ENCODE measurements around the gene ZNF575.

Gene ZNF575

GRCh38 chr19:43555185-43555770 is 22.3 kb downstream of the ZNF575 start:
- Histone ChIP-seq H2AFZ (ENCODE audit: low read depth, low read length) (no peak overlapping the region), H3K27ac (ENCODE audit: low read length) (no peak overlapping the region), H4K20me1 (ENCODE audit: insufficient read depth, low read length) (0 out of 2 replicates have a peak, but pooled peaks cover 3% of the 10 kb centered on the region), H3K9me3 (ENCODE audit: insufficient read depth, low read length) (no peaks in the 10 kb centered on the region), H3K4me3 (ENCODE audit: low read length) (no peak overlapping the region), H3K4me2 (ENCODE audit: low read length) (no peak overlapping the region), H3K27me3 (ENCODE audit: low read depth, low read length) (no peaks in the 10 kb centered on the region), H3K4me1 (ENCODE audit: low read length) (no peaks in the 10 kb centered on the region), H3K9ac (ENCODE audit: low read length) (no peak overlapping the region), H3K79me2 (ENCODE audit: low read length) (no peaks in the 10 kb centered on the region), H3K36me3 (replicated peaks; ENCODE audit: low read depth, low read length) (peaks cover 21% of the 10 kb centered on the region)
- TF ChIP-seq EZH2phosphoT487 (IDR thresholded peaks at IDR 0.05; ENCODE audit: low read depth), result no peak
- TF ChIP-seq CTCF (IDR thresholded peaks at IDR 0.05; ENCODE audit: low read depth, low read length), result peak; percentile 83

GRCh38 chr19:43560687-43561086 is 27.7 kb downstream of the ZNF575 start:
- TF ChIP-seq CTCF (IDR thresholded peaks at IDR 0.05; ENCODE audit: low read depth, low read length) (no peak), EZH2phosphoT487 (IDR thresholded peaks at IDR 0.05; ENCODE audit: low read depth) (no peak)
- H2AFZ ChIP-seq (ENCODE audit: low read depth, low read length), result no peak overlapping the region
- no peak overlapping the region for H3K4me2 ChIP-seq (ENCODE audit: low read length)
- no peaks in the 10 kb centered on the region for H3K9me3 ChIP-seq (ENCODE audit: insufficient read depth, low read length)
- no peak overlapping the region for H3K27ac ChIP-seq (ENCODE audit: low read length)
- no peaks in the 10 kb centered on the region for H3K79me2 ChIP-seq (ENCODE audit: low read length)
- no peaks in the 10 kb centered on the region for H3K4me1 ChIP-seq (ENCODE audit: low read length)
- H3K36me3 ChIP-seq (replicated peaks; ENCODE audit: low read depth, low read length), result peaks cover 6% of the 10 kb centered on the region
- H4K20me1 ChIP-seq (ENCODE audit: insufficient read depth, low read length), result no peaks in the 10 kb centered on the region
- H3K27me3 ChIP-seq (ENCODE audit: low read depth, low read length), result no peaks in the 10 kb centered on the region
- H3K4me3 ChIP-seq (ENCODE audit: low read length), result no peak overlapping the region
- H3K9ac ChIP-seq (ENCODE audit: low read length), result no peak overlapping the region

GRCh38 chr19:43561139-43561970 is 28.4 kb downstream of the ZNF575 start:
- Histone ChIP-seq H3K79me2 (ENCODE audit: low read length) (no peaks in the 10 kb centered on the region), H3K4me3 (ENCODE audit: low read length) (no peak overlapping the region), H3K27ac (ENCODE audit: low read length) (no peak overlapping the region), H3K9me3 (ENCODE audit: insufficient read depth, low read length) (no peaks in the 10 kb centered on the region), H3K9ac (ENCODE audit: low read length) (no peak overlapping the region), H2AFZ (ENCODE audit: low read depth, low read length) (no peak overlapping the region), H3K4me2 (ENCODE audit: low read length) (no peak overlapping the region), H3K27me3 (ENCODE audit: low read depth, low read length) (no peaks in the 10 kb centered on the region), H3K4me1 (ENCODE audit: low read length) (no peaks in the 10 kb centered on the region), H4K20me1 (ENCODE audit: insufficient read depth, low read length) (no peaks in the 10 kb centered on the region), H3K36me3 (replicated peaks; ENCODE audit: low read depth, low read length) (peaks cover 6% of the 10 kb centered on the region)
- TF ChIP-seq EZH2phosphoT487 (IDR thresholded peaks at IDR 0.05; ENCODE audit: low read depth) (no peak), CTCF (IDR thresholded peaks at IDR 0.05; ENCODE audit: low read depth, low read length) (no peak)

- no peak overlapping the region for H3K27ac ChIP-seq (ENCODE audit: low read length)
- H3K9ac ChIP-seq (ENCODE audit: low read length), result no peak overlapping the region
- H3K4me3 ChIP-seq (ENCODE audit: low read length), result no peak overlapping the region
- H3K36me3 ChIP-seq (replicated peaks; ENCODE audit: low read depth, low read length), result peaks cover 6% of the 10 kb centered on the region
- no peaks in the 10 kb centered on the region for H3K4me1 ChIP-seq (ENCODE audit: low read length)
- no peaks in the 10 kb centered on the region for H3K9me3 ChIP-seq (ENCODE audit: insufficient read depth, low read length)
- H4K20me1 ChIP-seq (ENCODE audit: insufficient read depth, low read length), result no peaks in the 10 kb centered on the region
- no peak for TF ChIP-seq CTCF (IDR thresholded peaks at IDR 0.05; ENCODE audit: low read depth, low read length)
- TF ChIP-seq EZH2phosphoT487 (IDR thresholded peaks at IDR 0.05; ENCODE audit: low read depth), result no peak
- H3K79me2 ChIP-seq (ENCODE audit: low read length), result no peaks in the 10 kb centered on the region
- no peaks in the 10 kb centered on the region for H3K27me3 ChIP-seq (ENCODE audit: low read depth, low read length)
- no peak overlapping the region for H2AFZ ChIP-seq (ENCODE audit: low read depth, low read length)
- no peak overlapping the region for H3K4me2 ChIP-seq (ENCODE audit: low read length)
These were observed 29.3 kb downstream of the ZNF575 start for GRCh38 chr19:43562226-43562697.
